ENCODE data around the gene EVI5.
"Not testable (repeated sequence)": the region's sequence is repeated elsewhere in the genome, so short reads cannot be mapped to it uniquely, and the experiment has no call there.

Gene EVI5

DNA sequence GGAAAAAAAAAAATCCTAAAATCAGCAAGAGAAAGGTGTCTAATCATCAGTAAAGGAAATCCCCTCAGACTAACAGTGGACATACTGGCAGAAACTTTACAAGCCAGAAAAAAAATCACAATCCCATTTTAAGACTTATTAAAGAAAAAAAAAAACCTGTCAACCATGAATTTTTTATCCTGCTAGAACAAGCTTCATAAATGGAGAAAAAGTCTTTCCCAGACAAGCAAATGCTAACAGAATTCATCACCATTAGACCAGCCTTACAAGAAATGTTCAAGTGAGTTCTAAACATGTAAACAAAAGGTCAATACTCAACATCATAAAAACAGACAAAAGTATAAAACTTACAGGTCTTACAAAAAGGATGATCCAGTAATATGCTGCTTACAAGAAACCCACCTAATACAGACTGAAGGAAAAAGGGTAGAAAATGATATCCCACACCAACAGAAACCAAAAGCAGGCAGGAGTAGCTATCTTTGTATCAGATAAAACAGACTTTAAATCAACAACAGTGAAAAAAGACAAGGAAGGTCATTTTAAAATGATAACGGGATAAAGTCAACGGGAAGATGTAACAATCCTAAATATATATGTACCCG, 129.6 kb downstream of the EVI5 start:
- DNase-seq (ENCODE audit: insufficient read length) (no peak), FAIRE-seq (no peak)
- no peak for TF ChIP-seq TAF1 (IDR thresholded peaks at IDR 0.05; ENCODE audit: borderline replicate concordance, low read depth, low read length)
- TF ChIP-seq POLR2A (IDR thresholded peaks at IDR 0.05; ENCODE audit: low read depth, low read length): no peak
- no peak for TF ChIP-seq POLR2AphosphoS5 (IDR thresholded peaks at IDR 0.05; ENCODE audit: low read depth, low read length)

DNA sequence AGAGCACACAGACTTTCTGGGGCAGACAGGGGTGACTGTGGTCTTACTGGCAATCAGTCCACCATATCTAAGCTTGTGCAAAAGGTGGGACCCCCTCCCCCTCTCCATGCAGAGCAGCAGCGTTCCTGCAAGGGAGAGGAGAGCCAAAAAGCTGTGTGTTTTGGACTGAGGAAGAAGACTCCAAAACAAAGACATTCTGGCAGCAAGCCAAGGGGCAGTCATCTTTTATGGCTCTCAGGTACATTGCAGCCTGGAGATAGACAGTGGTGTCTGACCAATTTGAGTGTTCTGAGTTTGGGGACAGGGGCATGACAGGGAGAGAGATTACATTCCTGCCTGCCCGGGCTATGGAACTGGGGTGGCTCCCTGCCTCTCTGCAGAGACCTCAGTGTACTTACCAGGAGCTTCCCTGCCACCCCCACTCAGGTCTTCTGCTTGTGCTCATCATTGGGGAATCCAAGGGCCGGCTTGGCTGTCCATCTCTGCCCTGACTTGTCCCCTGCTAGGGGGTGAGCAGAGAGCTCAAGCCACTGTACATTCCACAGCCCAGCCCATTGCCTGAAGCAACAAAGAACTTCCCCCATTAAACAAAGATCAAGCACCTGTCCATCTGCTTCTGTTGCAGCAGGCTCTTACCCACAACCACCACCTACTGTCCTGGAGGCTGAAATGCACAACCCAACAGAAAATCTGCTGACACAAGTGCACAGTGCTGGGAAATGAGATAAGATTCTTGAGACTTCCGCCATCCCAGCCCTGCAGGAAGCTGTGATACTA, 131.1 kb downstream of the EVI5 start:
- DNase-seq (ENCODE audit: insufficient read length): no peak
- TF ChIP-seq POLR2A (IDR thresholded peaks at IDR 0.05; ENCODE audit: low read depth, low read length): no peak
- no peak for TF ChIP-seq TAF1 (IDR thresholded peaks at IDR 0.05; ENCODE audit: borderline replicate concordance, low read depth, low read length)
- TF ChIP-seq POLR2AphosphoS5 (IDR thresholded peaks at IDR 0.05; ENCODE audit: low read depth, low read length): no peak
- FAIRE-seq: no peak

DNA sequence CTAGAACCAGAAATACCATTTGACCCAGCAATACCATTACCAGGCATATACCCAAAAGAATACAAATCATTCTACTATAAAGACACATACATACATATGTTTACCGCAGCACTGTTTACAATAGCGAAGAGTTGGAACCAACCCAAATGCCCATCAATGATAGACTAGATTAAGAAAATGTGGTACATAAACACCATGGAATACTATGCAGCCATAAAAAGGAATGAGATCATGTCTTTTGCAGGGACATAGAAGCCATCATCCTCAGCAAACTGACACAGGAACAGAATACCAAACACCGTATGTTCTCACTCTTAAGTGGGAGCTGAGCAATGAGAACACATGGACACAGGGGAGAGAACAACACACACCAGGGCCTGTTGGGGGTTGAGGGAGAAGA, 144.2 kb downstream of the EVI5 start:
- DNase-seq (ENCODE audit: insufficient read length); FAIRE-seq: not testable (repeated sequence)

DNA sequence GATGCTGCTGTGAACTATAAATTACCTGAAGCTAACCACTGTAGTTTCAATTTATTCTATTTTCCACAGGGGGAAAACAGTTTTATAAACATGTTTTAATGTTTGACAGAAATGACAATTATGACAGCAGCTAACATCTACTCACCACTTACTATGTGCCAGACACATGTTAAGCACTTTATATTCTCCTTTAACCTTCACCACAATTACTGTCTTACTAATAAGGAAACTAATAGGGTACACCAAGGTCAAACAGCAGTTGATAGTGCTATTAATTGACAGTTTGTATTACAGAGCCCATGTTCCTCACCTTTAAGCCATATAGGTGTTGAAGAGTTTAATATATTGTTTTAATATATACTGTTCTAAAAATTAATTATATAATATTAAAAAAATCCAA, 146.4 kb downstream of the EVI5 start:
- TF ChIP-seq POLR2AphosphoS5 (IDR thresholded peaks at IDR 0.05; ENCODE audit: low read depth, low read length): no peak
- no peak for TF ChIP-seq TAF1 (IDR thresholded peaks at IDR 0.05; ENCODE audit: borderline replicate concordance, low read depth, low read length)
- no peak for TF ChIP-seq POLR2A (IDR thresholded peaks at IDR 0.05; ENCODE audit: low read depth, low read length)
- FAIRE-seq: no peak
- no peak for DNase-seq (ENCODE audit: insufficient read length)

DNA sequence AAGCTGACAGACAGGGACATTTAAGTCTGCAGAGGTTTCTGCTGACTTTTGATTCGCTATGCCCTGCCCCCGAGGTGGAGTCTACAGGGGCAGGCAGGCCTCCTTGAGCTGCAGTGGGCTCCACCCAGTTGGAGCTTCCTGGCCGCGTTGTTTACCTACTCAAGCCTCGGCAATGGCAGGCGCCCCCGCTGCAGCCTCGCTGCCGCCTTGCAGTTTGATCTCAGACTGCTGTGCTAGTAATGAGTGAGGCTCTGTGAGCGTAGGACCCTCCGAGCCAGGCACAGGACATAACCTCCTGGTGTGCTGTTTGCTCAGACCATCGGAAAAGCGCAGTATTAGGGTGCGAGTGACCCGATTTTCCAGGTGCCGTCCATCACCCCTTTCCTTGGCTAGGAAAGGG, 149.7 kb downstream of the EVI5 start:
- not testable (repeated sequence) for DNase-seq (ENCODE audit: insufficient read length); FAIRE-seq

DNA sequence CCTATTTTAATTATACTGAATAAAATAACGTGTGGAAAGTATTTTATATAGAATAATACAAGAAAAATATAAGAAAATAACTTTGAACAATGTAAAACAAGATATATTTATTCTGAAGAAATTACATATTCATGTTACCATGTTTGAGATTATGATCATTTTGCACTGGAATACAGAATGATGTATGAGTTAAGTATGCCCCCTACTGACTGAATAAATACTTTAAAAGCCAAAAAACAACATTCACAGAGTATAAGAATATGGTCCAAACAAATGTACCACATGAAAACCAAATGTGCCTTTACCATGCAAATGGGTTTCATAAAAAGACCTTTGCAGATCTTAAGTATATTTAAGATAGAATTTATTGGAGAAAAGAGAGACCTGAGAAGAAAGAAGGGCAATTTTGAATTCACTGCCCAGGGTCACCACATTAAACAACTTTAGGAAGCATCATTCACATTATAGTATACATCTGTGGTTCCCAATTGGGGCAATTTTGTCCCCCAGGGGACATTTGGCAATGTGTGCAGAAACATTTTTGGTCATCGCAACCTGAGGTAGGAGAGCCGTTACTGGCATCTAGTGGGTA, 161.6 kb downstream of the EVI5 start:
- DNase-seq (ENCODE audit: insufficient read length): no peak
- no peak for TF ChIP-seq POLR2AphosphoS5 (IDR thresholded peaks at IDR 0.05; ENCODE audit: low read depth, low read length)
- TF ChIP-seq POLR2A (IDR thresholded peaks at IDR 0.05; ENCODE audit: low read depth, low read length): no peak
- TF ChIP-seq TAF1 (IDR thresholded peaks at IDR 0.05; ENCODE audit: borderline replicate concordance, low read depth, low read length): no peak
- peak; percentile 54 for FAIRE-seq

DNA sequence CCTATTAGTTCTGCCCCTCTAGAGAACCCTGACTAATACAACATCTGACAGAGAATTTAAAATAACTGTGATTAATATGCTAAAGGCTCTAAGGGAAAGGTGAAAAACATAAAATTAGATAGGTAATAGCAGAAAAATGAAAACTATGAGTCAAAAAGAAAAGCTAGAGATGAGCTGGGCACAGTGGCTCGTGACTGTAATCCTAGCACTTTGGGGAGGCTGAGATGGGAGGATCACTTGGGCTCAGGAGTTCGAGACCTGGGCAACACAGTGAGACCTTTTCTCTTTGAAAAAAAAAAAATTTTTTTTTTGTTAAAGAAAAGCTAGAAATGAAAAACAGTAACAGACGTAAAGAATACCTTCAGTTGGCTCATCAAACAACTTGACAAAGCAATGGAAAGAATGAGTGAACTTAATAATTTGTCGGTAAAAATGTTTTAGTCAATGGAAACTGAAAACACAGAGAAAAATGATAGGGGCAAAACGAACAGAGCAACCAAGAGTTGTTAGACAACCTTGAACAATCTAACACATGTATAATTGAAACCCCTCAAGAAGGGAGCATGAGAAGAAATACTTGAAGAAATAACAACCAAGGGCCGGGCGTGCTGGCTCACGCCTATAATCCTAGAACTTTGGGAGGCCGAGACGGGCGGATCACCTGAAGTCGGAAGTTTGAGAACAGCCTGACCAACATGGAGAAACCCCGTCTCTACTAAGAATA, 165.3 kb downstream of the EVI5 start:
- FAIRE-seq (no peak), DNase-seq (ENCODE audit: insufficient read length) (no peak)
- TF ChIP-seq TAF1 (IDR thresholded peaks at IDR 0.05; ENCODE audit: borderline replicate concordance, low read depth, low read length) (no peak), POLR2AphosphoS5 (IDR thresholded peaks at IDR 0.05; ENCODE audit: low read depth, low read length) (no peak), POLR2A (IDR thresholded peaks at IDR 0.05; ENCODE audit: low read depth, low read length) (no peak)

DNA sequence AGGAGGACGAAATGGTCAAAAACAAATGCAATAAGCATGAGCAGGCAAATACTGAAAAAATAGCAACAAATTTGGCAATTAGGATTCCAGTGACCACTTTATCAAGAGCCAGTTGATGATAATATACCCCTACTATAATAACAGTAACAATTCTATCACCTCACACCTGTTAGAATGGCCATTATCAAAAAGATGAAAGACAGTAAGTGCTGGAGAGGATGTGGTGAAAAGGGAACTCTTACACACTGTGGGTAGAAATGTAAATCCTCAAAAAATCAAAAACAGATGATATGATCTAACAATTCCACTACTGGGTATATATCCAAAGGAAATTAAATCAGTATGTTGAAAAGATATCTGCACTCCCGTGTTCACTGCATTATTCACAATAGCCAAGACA, 183.9 kb downstream of the EVI5 start:
- no peak for DNase-seq (ENCODE audit: insufficient read length)
- no peak for FAIRE-seq
- no peak for TF ChIP-seq POLR2A (IDR thresholded peaks at IDR 0.05; ENCODE audit: low read depth, low read length)
- TF ChIP-seq TAF1 (IDR thresholded peaks at IDR 0.05; ENCODE audit: borderline replicate concordance, low read depth, low read length): no peak
- TF ChIP-seq POLR2AphosphoS5 (IDR thresholded peaks at IDR 0.05; ENCODE audit: low read depth, low read length): no peak

DNA sequence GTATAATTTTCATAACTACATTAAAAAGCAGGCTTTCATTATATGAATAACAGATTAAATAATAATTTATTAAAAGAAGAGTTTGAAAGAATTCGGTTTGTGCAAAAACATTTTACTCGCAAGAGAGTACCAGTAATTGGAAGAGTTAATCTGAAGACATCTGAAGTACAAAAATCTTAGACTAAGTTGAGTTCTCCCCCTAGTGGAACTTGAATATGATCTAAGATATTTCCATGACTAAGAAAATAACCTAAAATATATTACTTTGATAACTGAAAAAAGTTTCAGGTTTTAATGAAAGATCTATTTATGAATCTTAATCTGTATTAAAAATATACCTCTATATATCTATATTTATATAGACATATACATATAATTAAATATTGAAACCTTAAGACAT, 185.7 kb downstream of the EVI5 start:
- no peak for DNase-seq (ENCODE audit: insufficient read length)
- no peak for FAIRE-seq

DNA sequence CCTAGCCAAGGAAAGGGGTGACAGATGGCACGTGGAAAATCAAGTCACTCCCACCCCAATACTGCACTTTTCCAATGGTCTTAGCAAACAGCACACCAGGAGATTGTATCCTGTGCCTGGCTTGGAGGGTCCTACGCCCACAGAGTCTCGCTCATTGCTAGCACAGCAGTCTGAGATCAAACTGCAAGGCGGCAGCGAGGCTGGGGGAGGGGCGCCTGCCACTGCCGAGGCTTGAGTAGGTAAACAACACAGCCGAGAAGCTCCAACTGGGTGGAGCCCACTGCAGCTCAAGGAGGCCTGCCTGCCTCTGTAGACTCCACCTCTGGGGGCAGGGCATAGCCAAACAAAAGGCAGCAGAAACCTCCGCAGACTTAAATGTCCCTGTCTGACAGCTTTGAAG, 195.5 kb downstream of the EVI5 start:
- DNase-seq (ENCODE audit: insufficient read length); FAIRE-seq: not testable (repeated sequence)

More for the DNA sequence above, 185.7 kb downstream of the EVI5 start:
- TF ChIP-seq POLR2A (IDR thresholded peaks at IDR 0.05; ENCODE audit: low read depth, low read length): no peak
- TF ChIP-seq POLR2AphosphoS5 (IDR thresholded peaks at IDR 0.05; ENCODE audit: low read depth, low read length): no peak
- TF ChIP-seq TAF1 (IDR thresholded peaks at IDR 0.05; ENCODE audit: borderline replicate concordance, low read depth, low read length): no peak

DNA sequence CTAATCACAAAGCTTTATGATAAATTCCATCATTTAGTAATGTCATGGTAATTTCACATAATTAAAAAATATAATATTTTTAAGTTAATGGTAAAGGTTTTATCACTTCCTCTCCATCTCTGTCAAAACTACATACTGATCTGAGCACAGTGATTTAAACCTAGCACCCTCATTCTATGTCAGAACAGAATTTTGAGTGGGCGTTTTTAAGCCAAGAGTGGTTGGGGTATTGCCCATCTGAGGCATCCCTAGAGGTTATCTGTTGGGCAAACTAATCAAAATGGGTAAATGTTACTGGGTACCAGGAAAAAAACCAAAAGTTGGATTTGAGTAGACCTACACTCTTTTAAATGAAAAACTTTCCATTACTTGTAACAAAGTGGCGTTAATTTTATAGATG, 197.5 kb downstream of the EVI5 start:
- TF ChIP-seq POLR2AphosphoS5 (IDR thresholded peaks at IDR 0.05; ENCODE audit: low read depth, low read length) (no peak), TAF1 (IDR thresholded peaks at IDR 0.05; ENCODE audit: borderline replicate concordance, low read depth, low read length) (no peak), POLR2A (IDR thresholded peaks at IDR 0.05; ENCODE audit: low read depth, low read length) (no peak)
- DNase-seq (ENCODE audit: insufficient read length) (no peak), FAIRE-seq (peak; percentile 69)

DNA sequence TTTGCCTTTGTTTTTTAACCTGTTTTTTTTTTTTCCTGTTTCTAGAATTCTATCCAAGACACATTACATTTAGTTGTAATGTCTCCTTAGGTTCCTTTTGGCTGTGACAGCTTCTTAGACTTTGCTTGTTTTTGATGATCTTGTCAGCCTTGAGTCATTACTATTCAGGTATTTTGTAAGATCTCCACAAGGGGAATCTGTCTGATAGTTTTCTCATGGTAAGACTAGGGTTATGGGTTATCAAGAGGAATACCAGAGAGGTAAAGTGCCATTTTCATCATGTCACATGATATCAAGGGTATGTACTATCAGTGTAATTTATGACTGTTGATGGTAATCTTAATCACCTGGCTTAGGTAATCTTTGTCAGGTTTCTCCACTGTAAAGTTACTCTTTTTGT, 199.1 kb downstream of the EVI5 start:
- no peak for TF ChIP-seq TAF1 (IDR thresholded peaks at IDR 0.05; ENCODE audit: borderline replicate concordance, low read depth, low read length)
- no peak for TF ChIP-seq POLR2AphosphoS5 (IDR thresholded peaks at IDR 0.05; ENCODE audit: low read depth, low read length)
- TF ChIP-seq POLR2A (IDR thresholded peaks at IDR 0.05; ENCODE audit: low read depth, low read length): no peak
- peak; percentile 62 for FAIRE-seq
- no peak for DNase-seq (ENCODE audit: insufficient read length)

DNA sequence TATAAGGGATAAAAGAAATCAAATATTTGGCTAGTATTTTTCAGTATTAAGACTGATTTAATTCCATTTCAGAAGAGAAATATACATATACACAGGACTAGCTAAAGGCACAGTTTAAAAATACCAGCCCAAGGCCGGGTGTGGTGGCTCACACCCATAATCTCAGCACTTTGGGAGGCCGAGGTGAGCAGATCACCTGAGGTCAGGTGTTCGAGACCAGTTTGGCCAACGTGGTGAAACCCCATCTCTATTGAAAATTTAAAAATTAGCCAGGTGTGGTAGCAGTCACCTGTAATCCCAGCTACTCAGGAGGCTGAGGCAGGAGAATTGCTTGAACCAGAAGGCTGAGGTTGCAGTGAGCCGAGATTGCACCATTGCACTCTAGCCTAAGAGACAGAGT, 200.1 kb downstream of the EVI5 start:
- not testable (repeated sequence) for DNase-seq (ENCODE audit: insufficient read length); FAIRE-seq
